Tibial nerve (tissue), 3 donors: ENCODE results near the gene KRTAP10-1.
"Not testable (repeated sequence)": the region's sequence is repeated elsewhere in the genome, so short reads cannot be mapped to it uniquely, and the experiment has no call there.

Experiments
- CTCF ChIP-seq, 5 experiments: fragments of 200-600 bp in 3 of 5; fragments of 450-650 bp in 2 of 5; sonication (generic) in 3 of 5; IDR thresholded peaks; one replicate each; pipeline ENCODE4 v1.5.1; 2016 to 2019; ENCODE audit warnings: antibody characterized with exemption in 5 of 5, mild to moderate bottlenecking in 3 of 5, moderate library complexity in 2 of 5
- POLR2A ChIP-seq, 2 donors: fragments of 450-650 bp; IDR thresholded peaks; one replicate each; pipeline ENCODE4 v1.6.1; 2017; ENCODE audit warnings: antibody characterized with exemption in 2 of 2, mild to moderate bottlenecking in 2 of 2, moderate library complexity in 2 of 2

DNA sequence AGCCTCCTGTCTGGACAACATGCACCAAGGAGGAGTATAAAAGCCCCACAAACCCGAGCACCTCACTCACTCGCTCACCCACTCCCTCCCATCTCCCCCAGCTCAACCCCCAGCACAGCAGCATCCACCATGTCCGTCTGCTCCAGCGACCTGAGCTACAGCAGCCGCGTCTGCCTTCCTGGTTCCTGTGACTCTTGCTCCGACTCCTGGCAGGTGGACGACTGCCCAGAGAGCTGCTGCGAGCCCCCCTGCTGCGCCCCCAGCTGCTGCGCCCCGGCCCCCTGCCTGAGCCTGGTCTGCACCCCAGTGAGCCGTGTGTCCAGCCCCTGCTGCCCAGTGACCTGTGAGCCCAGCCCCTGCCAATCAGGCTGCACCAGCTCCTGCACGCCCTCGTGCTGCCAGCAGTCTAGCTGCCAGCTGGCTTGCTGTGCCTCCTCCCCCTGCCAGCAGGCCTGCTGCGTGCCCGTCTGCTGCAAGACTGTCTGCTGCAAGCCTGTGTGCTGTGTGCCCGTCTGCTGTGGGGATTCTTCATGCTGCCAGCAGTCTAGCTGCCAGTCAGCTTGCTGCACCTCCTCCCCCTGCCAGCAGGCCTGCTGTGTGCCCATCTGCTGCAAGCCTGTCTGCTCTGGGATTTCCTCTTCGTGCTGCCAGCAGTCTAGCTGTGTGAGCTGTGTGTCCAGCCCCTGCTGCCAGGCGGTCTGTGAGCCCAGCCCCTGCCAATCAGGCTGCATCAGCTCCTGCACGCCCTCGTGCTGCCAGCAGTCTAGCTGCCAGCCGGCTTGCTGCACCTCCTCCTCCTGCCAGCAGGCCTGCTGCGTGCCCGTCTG, 33.8 kb upstream of the KRTAP10-1 start, which contains the start of gene KRTAP10-4:
- TF ChIP-seq POLR2A, CTCF (IDR thresholded peaks at IDR 0.05): not testable (repeated sequence)
